GM13976 (cell line): ENCODE data around the gene PLXNA3.

Experiments used
- DNase-seq: peaks from one replicate; pipeline ENCODE4 v3.0.0; 2012; ENCODE audit warnings: low spot score
- CTCF ChIP-seq: IDR thresholded peaks from 2 replicates; pipeline ENCODE4 v1.5.1; 2012; ENCODE audit warnings: borderline replicate concordance, mild to moderate bottlenecking; ENCODE audit not compliant: insufficient read depth; ENCODE audit errors: extremely low read depth, missing control alignments, control extremely low read depth
- in situ Hi-C: fragments of 300-500 bp; cut with MboI; formaldehyde crosslinking; loops from one replicate; pipeline ENCODE4 v1.12.0; 2022; ENCODE audit warnings: low sequenced_read_pairs, mixed read lengths, inconsistent platforms; ENCODE audit not compliant: unreplicated experiment

The PLXNA3 gene

GRCh38 chrX:154457491-154458115, 478 bp upstream of the PLXNA3 start:
- TF ChIP-seq CTCF, result no peak
- DNase-seq, result peak; percentile 87
- in situ Hi-C loops, result no loop called here

- TF ChIP-seq CTCF, result no peak
- in situ Hi-C loops, result no loop called here
- no peak for DNase-seq
Observed at GRCh38 chrX:154458954-154459778, 1.1 kb downstream of the PLXNA3 start.

DNA sequence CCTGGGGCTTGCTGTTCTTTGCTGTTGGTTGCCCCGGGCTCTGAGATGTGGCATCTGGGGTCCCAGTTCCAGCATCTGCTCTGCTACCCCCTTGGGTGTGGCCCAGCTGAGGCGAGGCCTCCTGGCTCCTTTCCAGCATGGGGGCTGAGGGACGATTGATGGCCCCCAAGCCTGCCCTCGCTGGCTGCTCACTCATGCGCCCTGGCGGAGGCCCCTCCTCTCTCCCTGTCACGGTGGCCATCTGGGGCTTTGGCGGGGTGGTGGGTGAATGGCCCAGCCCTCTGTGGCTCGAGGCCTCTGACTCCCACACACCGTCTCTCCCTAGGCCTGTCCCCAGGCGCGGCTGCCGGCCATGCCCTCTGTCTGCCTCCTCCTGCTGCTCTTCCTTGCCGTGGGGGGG, 1.8 kb downstream of the PLXNA3 start:
- DNase-seq, result no peak
- TF ChIP-seq CTCF, result no peak
- in situ Hi-C loops, result no loop called here

GRCh38 chrX:154460326-154460725, 2.2 kb downstream of the PLXNA3 start:
- no peak for TF ChIP-seq CTCF
- in situ Hi-C loops, result no loop called here
- DNase-seq, result no peak

GRCh38 chrX:154462396-154462795, 4.3 kb downstream of the PLXNA3 start:
- DNase-seq, result no peak
- in situ Hi-C loops, result no loop called here
- no peak for TF ChIP-seq CTCF

GRCh38 chrX:154463611-154464220, 5.6 kb downstream of the PLXNA3 start:
- in situ Hi-C loops, result no loop called here
- DNase-seq, result no peak
- no peak for TF ChIP-seq CTCF
